Activated T-cell treated with anti-CD3 and anti-CD28 coated beads for 48 hours (primary cell): ENCODE data around the gene ARHGAP23.

ENCODE experiments used
- DNase-seq: peaks from one replicate; pipeline ENCODE4 v3.0.0-alpha.2; 2020; ENCODE audit warnings: low read depth

ARHGAP23 gene

DNA sequence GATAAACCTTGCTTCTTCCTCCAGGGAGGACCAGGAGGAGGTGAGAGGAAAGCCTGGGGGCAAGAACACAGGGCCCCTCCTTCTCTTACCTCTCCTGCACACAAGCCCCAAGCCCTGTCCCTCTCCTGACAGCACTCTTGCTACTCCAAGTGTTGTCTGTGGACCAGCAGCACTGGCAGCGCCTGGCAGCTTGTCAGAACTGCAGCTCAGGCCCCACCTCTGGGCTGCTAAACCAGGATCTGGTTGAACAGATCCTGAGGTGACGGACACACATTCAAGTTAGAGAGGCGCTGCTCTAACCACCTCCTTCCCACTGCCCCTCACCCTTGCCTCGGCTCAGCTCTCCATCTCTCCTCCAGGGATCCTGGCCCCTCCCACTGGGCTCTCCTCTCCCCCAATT is 121.0 kb downstream of the ARHGAP23 start:
- no peak for DNase-seq

- DNase-seq = no peak
Observed at GRCh38 chr17:38550661-38551060, 122.4 kb downstream of the ARHGAP23 start.

DNA sequence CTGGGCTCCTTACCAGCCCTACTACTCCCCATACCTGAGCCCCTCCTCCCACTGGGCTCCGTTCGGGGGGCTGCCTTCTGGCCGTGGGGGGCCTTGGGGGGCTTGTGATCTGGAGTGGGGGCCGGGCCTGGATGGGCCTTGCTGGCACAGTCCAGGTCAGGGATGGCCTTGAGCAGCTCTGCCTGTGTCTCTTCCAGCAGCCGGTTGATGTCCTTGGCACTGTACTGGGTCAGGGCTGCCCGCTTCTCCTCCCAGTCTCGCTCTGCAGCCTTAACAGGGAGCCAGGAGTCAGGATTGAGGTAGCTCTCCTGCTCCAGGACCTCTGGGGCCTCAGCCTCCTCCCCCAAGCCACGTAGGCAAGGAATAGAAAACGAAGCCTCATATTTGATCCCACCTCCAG is 122.9 kb downstream of the ARHGAP23 start:
- DNase-seq = no peak

- DNase-seq = no peak
Observed at GRCh38 chr17:38552343-38552742, 124.1 kb downstream of the ARHGAP23 start.

DNA sequence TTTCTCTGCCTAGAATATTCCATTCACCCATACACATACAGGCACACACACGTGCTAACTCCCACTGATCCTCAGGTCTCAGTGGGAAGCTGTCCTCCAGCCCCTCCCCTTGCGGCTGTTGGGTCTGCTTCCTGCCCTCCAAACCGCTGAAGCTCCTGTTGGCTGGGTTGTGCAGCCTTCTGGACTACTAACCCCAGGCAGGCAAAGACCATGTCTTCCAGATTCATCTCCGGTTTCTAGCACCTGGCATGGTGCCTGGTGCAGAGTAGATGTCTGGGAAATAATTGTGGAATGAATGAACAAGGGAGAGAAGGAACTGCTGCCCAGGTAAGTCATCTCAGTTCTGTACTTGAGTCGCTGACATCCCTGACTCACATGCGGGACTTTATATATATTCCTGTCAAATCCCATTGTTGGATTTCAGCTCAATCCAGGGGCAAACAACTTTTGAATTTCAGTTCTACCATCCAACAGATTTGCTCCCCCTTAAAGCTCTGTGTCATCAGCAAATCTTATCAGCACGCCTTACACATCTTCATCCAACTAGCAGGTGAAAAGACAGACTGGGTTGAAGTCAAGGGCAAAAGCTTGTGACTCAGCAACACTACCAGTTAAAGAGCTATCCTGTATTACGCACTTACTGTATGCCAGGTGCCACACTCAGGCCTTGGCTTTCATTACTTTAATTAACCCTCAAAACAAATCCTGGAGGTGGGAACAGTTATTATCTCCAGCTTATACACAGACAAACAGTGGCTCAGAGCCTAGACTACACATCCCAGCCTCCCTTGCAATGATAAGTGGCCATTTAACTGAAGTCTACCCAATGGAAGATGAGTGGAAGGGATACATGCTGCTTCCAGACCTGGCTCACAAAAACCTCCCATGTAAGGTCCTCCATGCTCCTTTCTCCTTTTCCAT is 126.4 kb downstream of the ARHGAP23 start:
- DNase-seq = no peak

GRCh38 chr17:38556239-38556638 is 128.0 kb downstream of the ARHGAP23 start:
- no peak for DNase-seq

- DNase-seq = no peak
Observed at GRCh38 chr17:38557396-38557795, 129.1 kb downstream of the ARHGAP23 start.

GRCh38 chr17:38557836-38558727 is 129.8 kb downstream of the ARHGAP23 start:
- peak; percentile 91 for DNase-seq

- DNase-seq = no peak
Observed at GRCh38 chr17:38558728-38559050, 130.4 kb downstream of the ARHGAP23 start.

DNA sequence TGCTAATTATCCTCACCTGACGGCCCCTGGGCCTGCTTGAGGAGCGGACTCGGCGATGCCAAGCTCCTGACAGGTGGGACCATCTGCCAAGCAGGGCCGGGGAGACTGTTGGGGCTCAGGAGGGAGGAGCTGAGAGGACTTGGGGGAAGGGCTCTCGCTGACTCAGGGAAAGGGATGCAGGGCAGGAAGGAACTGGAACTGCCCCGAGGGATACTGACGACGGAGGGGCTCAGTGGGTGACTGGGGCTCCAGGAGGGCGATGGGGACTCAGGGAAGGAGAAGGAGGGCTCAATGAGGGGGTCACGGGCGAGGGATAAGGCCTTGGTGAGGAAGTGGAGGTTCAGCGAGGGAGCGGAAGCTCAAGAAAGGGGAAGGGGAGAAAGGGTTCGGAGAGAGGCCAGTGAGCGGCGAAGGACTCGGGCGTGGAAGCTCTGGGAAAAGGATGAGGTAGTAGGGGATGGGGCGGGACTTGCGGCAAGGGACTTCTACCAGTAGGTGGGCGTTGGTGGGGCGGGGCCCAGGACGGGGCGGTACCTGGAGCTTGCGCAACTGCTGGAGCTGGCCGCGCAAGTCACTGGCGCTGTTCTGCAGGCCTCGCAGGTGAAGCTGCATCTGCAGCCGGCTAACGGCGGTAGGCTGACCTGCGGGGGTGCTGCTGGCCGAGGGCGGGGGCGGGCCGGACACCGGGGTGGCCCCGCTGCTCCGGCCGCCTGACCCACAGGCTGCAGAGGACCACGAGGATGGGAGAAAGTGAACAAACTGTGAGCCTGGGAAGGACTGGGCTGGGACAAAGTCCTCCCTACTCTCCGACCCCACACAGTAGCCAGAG is 131.0 kb downstream of the ARHGAP23 start:
- DNase-seq = peak; percentile 83

- no peak for DNase-seq
Observed at GRCh38 chr17:38559880-38560230, 131.6 kb downstream of the ARHGAP23 start.

- no peak for DNase-seq
Observed at GRCh38 chr17:38560503-38561318, 132.4 kb downstream of the ARHGAP23 start.

DNA sequence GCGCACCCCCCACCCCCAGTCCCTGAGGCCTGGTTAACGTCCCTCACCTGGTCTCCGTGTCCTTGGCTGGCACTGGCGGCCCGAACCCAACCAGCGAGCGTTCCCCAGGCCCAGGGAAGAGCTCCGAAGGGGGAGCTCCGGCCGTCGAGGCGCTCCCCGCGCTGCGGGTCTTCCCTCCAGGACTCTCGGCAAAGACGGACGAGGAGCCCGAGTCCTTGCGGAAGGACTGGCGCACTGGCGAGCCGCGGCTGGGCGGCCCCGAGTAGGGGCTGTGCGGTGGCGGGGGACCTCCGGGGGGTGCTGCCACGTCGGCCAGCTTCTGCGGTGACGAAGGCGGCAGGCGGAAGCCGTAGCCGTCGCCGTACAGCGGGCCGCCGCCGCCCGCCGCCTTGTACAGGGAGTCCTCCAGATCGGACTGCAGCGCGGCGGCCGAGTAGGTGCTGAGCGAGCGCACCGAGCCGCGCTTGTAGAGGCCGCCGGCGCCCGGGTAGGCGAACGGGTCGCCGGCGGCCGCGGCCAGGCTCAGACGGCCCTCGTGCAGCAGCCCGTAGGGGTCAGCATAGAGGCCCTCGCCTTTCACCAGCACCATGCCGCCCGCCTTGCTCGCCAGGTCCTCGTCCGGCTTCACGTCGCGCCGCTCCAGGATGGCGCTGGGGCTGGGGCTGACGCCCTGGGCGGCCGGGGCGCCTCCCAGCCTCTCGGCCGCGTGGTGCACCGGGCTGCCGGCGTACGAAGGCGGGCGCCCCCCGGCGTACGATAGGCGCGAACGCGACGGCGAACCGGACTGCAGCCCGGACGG is 133.4 kb downstream of the ARHGAP23 start:
- no peak for DNase-seq
